ENCODE results near the gene HNRNPR.
"Not testable (repeated sequence)": the region's sequence is repeated elsewhere in the genome, so short reads cannot be mapped to it uniquely, and the experiment has no call there.

The HNRNPR gene

DNA sequence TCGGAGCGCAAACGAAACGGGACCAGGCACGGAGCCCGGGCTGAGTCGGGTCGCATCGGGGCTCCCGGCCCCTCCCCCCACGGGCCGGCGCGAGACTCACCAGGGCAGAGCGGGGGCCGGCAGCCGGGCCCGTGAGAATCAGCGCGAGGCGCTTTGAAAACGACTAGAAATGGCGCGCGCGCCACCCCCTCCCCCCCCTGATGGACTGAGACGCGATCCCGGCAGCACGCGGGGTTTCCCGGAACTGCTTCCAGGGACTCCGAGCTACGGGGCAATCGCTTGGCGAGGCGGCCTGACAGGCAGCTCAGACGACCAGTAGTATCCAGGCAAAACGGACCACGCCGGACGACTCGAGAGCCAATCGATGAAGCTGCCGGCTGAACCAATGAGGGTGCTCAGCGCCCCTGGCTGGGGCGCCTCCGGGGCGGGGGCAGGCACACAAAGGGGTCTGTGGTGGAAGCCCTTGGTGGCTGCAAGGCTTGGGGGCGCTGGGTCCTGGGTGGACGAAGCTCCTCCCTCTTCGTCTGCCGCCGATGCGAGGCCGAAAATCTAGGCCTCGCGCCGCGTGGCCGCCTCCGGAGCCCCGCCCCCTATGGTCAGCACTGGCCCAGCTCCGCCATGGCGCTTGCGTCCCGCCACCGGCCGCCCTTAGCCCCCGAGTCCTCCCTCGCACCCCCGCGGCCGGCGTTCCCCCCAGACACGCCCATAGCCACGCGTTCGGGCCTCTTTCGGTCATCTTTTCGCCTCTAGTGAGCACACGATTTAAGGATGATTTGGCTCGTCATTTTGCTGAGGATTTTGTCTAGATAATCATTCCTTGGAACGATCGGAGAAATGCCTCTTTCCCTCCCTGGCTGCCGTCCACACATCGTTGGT lies at the start of gene HNRNPR:
Gene HNRNPR (minus strand): TSS at position 174 of the 876 bp plus-strand sequence. CDS start 3,276 bp downstream, outside the sequence.
- peak; percentile 98 for DNase-seq

DNA sequence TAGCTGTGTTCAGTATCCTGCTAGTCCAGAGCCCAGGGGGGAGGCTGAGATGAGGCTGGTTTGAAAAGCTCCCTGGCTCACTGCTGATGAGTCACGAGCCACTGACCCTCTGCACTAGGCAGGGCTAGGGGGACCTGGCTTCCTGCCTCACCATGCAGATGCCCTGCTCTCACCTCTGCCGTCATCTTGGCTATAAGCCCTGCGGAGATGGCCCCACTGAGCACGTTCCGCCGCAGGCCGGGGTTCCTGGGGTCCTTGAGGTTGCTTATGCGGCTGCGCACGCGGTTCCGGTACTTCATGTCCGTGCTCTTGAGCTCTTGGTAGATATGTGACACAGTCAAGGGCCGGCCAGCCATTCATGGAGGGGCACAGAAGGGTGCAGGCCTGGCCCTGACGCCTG lies 49.6 kb upstream of the HNRNPR start:
- no peak for DNase-seq

DNA sequence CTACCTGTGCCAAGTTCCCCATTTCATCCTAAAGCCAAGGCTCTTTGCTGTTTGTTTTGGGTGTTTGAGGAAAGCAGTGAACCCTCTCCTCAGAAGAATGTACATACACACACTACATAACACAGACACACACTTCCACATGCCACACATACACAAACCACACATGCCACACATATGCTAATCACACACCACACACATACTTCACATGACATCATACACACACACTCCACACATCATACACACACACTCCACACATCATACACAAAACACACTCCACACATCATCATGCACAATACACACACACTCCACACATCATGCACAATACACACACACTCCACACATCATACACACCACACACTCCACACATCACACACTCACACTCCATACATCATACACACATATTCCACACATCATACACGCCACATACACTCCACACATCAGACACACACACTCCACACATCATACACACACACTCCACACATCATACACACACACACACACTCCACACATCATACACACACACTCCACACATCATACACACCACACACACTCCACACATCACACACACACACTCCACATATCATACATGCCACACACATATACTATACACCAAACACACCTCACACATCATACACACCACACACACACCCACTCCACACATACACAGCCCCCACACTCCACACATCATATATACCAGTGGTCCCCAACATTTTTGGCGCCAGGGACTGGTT lies 48.2 kb upstream of the HNRNPR start:
- no peak for DNase-seq

DNA sequence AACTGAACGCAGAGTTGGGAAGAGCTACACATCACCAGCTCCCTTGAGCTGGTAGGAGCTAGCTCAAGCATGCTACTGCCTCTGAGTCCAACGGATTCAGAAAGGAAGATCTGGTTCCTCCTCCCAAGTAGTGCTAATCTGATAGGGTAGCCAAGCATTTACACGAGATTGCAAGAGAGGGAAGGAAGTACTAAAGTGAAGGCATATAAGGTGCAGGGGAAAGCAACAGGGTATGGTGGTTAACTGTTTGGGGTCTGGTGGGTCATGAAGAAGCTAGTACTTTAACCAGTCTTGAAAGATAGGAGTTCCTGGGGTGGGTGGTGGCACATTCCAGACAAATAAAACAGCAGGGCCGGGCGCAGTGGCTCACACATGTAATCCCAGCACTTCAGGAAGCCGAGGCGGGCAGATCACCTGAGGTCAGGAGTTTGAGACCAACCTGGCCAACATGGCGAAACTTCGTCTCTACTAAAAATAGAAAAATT lies 45.8 kb upstream of the HNRNPR start:
- no peak for DNase-seq

DNA sequence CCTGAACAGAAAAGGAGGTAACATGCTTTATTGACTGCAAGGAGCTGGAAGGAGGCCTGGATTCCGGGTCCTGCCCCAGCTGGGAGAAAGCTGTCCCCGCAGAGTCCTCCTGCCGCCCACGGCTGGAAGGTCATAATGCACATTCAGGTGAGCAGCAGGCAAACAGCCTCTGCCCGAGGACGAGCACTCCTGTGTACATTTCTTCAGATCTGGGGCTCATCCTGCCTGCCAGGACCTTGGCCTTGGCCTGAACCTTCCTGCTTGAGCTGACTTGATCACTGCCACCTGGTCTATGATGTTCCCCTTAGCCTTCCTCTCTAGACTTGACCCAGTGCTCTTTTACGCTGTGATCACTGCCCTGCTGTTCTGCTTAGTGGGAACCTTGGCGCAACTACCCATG lies 43.4 kb upstream of the HNRNPR start:
- no peak for DNase-seq

DNA sequence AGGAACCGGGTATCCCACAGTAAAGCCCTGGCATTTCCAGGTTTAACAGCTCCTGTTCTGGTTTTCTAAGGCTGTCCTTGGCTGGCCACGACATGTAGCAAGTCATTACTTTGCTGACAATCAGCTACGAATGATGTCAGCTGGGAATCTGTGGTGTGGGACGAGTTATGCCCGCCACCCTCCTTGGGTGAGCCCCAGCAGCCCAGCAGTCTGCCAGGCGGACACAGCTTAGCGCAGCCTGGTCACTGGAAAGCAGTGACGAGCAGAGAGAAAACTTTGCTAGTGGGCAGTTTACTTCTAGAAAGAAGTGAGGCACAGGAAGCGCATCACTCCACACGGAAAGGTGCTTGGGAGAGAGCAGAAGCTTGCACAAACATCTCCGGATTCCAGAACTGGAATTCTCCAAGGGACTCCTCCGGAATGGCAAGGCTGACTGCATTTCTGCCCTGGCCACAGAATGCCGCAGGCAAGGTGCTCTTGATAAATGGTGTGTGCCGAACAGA lies 41.1 kb upstream of the HNRNPR start:
- DNase-seq: no peak

DNA sequence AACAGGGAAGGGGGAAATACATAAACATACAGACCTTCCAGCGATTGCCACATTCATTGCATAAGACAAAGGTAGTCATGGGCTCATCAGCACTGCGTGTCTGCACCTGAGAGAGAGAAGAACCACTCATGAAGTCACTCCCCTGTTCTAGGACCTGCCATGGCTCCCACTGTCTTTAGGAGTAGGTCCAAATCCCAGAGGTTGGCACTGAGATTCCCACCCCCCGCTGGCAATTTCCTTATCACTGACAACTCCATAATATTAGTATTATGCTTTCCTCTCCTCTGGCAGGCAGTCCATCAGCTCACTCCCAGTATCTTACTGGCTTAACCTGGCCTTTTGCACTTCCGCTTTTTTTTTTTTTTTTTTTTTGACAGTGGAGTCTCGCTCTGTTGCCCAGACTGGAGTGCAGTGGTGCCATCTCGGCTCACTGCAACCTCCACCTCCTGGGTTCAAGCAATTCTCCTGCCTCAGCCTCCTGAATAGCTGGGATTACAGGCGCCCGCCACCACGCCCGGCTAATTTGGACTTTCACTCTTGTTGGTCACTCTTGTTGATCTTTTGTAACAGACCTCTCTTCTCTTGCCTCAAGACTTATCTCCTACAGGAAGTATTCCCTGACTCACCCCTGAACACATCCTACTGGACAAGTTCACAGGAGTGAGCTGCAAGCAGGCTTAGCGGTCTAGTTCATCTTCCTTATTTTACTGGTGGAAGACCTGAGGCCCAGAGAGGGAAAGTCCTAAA lies 40.4 kb upstream of the HNRNPR start:
- DNase-seq: no peak

DNA sequence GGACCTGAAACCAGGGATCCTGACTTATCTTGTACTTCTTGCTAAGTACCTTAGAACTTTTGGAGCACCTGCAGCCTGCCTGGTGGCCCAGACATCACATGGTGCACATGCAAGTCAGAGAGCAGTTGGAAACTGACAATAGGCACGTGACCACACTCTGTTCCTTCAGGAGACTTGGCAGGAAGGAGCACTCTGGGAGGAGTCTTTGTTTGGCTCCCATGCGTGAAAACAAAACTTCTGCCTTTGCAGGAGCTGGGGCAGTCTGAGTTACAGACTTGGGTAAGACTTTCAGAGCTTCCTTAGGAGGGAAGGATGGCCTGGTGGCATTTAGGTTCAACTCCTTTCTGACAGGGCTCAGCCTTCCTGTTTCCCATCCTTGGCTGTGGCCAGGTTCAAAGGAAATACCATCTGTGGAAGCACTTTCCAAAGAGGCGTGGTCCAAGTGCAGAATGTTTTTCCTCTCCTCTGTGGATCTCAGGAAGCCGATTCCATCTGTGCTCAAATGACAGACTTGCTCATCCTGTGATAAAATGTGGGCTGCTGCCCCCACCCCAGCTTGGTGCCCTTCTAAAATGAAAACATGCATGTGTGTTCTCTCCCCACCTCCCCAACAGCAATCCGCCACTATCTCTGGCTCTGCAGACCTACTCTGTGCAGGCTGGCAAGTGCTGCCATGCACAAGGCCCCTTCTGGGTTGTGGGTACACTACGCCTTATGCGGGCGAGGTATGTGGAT lies 39.7 kb upstream of the HNRNPR start:
- no peak for DNase-seq

DNA sequence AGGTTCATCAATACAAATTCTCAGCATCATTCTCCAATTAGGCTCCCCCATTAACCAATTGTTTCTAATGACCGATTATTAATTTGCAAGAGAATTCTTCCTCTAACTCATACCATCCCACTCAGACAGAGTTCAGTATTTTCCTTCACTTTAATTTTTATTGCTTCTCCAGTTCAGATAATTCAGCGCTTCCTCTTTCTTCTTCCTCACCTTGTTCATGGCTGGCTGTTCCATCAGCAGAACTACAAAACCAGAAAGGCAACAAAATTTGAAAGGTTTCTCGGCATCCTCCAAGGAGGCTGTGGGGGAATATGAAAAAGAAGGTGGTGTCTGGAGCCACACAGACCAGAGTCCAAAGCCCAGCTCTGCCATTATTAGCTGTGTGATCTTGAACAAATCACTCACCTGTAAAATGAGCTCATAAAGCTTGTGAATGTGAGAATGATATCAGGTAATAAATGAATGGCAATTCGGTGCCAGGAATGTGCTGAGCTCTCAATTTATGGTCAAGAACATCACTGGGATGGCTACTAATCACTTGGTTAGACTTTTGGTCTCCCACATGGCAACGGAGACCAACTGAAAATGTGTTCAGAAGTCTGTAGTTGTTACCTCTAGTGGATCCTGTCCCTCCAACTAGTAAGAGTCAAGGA lies 37.3 kb upstream of the HNRNPR start:
- DNase-seq: no peak

DNA sequence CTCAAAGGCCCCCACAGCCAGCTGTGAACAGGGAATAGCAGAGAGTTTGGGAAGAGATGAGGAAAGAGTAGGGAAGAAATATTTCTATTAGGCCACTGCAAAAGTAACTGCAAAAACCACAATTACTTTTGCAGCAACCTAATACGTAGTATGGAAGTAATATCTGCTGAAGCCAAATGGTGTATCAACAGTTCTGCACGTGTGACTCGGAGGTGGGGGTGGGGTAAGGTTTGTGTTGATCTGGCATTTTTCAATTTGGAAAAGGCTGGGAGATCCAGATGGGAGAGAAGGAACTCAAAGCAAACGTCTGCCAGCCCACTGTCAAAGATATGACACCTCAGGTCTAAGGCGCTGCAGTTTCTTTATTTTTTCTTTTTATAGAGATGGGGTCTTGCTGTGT lies 36.6 kb upstream of the HNRNPR start:
- no peak for DNase-seq

DNA sequence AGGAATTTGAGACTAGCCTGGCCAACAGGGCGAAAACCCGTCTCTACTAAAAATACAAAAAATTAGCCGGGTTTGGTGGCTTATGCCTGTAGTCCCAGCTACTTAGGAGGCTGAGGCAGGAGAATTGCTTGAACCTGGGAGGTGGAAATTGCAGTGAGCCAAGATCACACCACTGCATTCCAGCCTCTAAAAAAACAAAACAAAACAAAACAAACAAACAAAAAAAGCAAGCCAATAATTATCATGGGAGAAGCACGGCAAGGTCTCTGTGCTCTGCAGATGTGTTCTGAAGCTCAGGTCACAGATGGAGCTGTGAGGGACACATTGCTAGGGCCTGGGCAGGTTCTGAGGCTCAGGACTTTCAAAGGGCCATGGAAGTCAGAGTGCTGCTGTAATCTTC lies 36.2 kb upstream of the HNRNPR start:
- not testable (repeated sequence) for DNase-seq

DNA sequence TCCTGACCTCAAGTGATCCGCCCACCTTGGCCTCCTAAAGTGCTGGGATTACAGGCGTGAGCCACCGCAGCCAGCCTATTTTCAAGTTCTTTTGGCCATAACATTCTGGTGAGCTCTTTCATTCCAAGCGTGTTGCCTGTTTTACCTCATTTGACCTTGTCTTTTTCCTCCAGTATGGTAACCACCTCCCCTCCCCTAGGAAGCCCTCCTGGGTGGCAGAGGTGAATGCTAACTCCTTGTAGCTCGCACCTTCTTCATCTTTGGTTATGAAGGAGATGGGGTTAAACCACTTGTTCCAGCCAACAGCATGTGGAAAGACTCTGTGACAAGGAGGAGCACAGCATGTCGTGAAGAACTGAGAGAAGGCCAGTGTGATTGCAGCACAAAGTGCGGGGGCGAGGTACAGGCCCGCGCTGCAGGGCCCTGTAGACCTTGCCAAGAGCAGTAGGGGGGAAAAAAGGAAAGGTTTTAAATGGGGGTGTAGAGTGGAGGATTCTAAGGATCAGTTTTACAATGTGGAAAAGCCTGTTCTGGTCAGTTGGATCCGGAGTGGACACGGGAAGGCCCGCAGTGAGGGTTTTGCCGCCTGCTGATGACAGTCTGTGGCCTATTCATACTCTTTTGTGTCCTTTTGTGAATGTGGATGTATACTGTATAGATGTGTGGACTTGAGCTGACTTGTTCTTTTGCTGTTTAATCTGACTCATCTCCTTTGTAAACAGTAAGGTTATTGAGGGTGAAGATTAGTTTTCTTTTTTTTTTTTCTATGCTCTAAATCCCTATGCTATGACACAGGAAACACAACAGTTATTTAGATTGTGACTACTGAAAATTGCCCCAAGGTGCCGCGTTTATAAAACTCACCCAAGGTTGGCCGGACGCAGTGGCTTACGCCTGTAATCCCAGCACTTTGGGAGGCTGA lies 33.1 kb upstream of the HNRNPR start:
- DNase-seq: no peak

DNA sequence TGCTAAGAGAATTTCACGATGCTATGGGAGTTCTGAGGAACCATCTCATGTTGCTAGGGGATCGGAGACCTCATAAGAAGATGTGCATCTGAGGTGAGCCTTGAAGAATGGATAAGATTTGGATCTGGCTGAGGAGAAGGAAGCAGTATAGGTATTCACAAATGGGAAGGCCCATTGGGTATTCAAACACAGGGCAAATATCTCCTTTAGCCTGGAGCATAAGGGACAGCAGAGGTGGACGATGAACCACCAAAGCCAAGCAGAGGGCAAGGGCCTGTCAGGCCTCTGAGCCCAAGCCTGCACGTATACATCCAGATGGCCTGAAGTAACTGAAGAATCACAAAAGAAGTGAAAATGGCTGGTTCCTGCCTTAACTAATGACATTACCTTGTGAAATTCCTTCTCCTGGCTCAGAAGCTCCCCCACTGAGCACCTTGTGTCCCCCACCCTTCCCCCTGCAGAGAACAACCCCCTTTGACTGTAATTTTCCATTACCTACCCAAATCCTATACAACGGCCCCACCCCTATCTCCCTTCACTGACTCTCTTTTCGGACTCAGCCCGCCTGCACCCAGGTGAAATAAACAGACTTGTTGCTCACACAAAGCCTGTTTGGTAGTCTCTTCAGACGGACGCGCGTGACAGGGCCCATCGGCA lies 30.1 kb upstream of the HNRNPR start:
- not testable (repeated sequence) for DNase-seq

DNA sequence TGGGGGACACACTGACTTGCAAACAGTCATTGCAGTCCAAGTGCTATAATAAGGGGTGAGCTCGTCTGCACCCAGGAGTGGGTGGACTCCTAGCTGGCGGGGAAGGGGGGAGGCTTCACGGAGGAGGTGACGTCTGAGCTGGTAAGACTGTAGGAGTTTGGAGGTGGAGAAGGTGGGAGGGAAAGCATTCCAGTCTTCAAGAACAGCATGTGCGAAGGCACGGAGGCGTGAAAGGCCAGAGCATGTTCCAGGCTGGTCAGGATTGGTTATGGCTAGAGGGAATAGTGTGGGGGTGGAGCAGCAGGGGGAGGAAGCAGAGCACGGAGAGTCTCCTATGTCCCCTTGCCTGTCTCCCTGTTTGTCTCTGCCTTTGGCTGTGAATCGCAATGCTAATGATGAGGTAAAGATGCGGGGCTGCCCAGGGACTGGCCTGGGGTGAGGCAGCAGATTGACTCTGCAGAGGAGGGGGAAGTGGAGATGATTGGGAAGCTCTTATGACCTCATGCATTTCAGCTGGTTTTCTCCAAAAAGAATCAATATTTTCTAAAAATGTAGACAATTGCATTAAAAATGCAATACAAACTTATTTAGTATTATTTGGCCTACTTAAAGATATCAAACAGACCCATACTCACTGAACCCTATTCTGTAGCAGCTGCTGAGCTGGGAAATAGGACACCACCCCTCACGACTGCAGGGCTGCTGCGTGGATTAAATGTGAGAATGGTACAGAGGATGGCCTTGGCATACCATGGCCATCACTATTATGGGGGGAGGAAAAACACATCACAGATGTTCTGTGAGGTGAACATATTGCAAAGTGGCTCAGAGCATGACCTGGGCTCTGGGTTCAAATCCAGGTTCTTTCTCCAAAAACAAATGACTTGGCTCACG lies 28.1 kb upstream of the HNRNPR start:
- no peak for DNase-seq

DNA sequence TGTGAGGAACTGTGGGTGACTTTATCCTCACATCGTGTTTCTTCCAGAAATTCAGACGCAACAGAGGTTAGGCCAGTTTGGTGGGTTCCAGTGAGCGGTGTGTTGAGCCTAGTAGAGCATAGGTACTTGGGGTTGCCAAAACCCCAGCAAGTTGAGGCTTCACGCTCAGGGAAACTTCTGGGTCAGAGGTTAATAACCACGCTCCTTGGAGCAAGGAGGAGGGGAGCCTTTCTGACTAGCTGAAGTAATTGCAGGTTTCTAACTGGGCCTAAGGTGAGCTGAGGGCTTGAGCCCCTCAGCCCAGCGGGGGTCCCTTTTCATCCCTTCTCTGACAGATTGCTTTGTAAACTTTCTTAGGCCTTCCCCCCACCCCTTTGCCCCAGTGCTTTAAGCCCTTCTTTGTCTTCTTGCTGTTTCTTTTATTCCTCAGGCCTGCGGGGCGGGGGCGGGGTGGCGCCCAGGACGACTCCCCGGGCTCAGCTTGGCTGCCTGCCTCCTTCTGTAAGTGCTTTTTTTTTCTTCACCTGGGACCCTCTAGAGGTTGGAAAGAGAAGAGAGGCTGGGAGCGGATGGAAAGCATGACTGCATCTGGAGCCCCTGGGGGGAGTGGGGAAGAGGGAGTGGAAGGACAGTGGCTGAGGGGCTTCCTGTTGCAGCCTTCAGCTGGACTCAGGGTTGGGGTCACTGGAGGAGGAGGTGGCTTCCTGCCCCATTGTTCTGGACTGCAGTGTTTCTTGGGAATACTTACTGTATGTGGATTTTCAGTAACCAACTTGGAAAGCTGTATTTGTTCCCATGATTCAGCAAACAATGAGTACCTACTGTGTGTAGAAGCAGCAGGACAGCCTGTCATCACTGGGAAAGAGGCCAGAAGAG lies 26.9 kb upstream of the HNRNPR start:
- DNase-seq: peak; percentile 87

DNA sequence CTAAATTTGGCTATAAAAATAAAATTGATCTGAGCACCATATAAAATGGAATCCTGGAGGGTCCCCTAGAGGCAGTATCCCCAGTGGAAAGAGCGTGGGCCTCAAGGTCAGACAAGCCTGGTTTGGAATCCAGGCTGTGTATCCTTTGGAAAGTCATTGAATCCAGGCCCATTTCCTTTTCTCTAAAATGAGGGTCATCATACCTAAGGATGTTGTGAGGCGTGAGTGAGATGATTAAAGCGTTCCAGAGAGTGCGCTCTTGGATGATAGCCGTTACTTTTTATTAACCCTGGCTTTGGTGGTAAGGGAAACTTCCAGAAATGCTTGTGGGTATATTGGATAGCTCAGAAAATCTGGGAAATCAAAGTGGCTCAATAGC lies 26.2 kb upstream of the HNRNPR start:
- no peak for DNase-seq

DNA sequence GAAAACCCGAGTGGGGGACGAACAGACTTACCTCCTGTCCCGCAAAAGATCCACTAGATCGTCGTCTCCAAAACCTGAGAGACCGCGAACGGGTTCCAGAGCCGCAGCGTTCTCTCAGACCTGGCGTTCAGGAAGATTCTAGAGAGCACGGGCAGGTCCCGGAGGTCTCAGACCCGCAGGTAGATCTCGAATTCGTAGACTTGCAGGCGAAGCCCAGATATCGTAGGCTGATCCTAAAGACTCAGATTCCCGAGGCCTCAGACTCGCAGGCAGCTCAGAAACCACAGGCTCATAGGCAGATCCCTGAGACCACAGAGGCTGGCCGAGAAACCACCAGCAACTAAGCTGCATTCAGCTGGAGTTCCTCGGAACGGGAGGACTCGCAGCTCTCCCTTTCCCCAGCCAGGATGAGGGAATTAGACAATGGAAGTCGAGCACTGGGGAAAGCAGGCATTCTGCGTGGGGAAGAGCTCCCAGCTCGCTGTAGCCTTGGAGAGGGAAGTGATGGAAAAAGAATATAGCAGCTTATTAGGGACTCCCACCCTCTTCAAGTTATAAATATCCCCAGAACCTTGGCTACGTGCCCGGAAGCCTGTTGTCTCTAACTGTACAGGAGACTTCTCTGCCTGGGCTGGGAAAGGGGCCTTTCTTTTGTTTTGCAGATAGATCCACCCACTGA lies 25.4 kb upstream of the HNRNPR start, which contains the start of gene ZNF436:
Gene ZNF436 (minus strand): TSS at position 502 of the 679 bp plus-strand sequence. CDS start 1,831 bp downstream, outside the sequence.
- peak; percentile 84 for DNase-seq

Data from NCI-H2171 (cell line).